ENCODE data around the gene LRRC23. TPM values are rescaled to one million over a fixed set of nuclear protein-coding genes. Genes with fewer than 3 reads are reported as not detected.
"Not testable (repeated sequence)": the region's sequence is repeated elsewhere in the genome, so short reads cannot be mapped to it uniquely, and the experiment has no call there.

The LRRC23 gene
- total RNA-seq, 1 experiment from 2014 or later, result 5.1 TPM

- no TSS peak for BruUV-seq (replicated peaks)
- ChIA-PET POLR2A (ENCODE audit: unreplicated experiment) (interaction anchor here (0.9 kb wide), 1 partner anchor 14 kb away, joined by 3 read pairs; no protein-coding TSS in a partner anchor), CTCF (no interaction called here)
- peak overlapping the region; percentile 99 for H2AFZ ChIP-seq (ENCODE audit: low read length)
- no peaks in the 10 kb centered on the region for H3K79me2 ChIP-seq (ENCODE audit: low read length)
- H3K4me2 ChIP-seq (ENCODE audit: low read length), result peak overlapping the region; percentile 99
- TF ChIP-seq EZH2phosphoT487 (IDR thresholded peaks at IDR 0.05; ENCODE audit: borderline replicate concordance, low read length) (no peak), EZH2 (IDR thresholded peaks at IDR 0.05; ENCODE audit: low read length, unreplicated experiment) (no peak)
- TF ChIP-seq, protein P1, sequence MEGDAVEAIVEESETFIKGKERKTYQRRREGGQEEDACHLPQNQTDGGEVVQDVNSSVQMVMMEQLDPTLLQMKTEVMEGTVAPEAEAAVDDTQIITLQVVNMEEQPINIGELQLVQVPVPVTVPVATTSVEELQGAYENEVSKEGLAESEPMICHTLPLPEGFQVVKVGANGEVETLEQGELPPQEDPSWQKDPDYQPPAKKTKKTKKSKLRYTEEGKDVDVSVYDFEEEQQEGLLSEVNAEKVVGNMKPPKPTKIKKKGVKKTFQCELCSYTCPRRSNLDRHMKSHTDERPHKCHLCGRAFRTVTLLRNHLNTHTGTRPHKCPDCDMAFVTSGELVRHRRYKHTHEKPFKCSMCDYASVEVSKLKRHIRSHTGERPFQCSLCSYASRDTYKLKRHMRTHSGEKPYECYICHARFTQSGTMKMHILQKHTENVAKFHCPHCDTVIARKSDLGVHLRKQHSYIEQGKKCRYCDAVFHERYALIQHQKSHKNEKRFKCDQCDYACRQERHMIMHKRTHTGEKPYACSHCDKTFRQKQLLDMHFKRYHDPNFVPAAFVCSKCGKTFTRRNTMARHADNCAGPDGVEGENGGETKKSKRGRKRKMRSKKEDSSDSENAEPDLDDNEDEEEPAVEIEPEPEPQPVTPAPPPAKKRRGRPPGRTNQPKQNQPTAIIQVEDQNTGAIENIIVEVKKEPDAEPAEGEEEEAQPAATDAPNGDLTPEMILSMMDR (conservative IDR thresholded peaks at IDR 0.05; ENCODE audit: low read depth, low read length), result no peak
- no peak for ATAC-seq
- intact Hi-C loops (cut with micrococcal nuclease), result no loop called here
- no peaks in the 10 kb centered on the region for H4K20me1 ChIP-seq (ENCODE audit: low read length)
- no peaks in the 10 kb centered on the region for H3K9me2 ChIP-seq (replicated peaks; ENCODE audit: low read length)
- H3K4me1 ChIP-seq (ENCODE audit: insufficient read depth, low read length), result peaks cover 16% of the 10 kb centered on the region
- no peaks in the 10 kb centered on the region for H3K27me3 ChIP-seq (ENCODE audit: low read length)
- no peak overlapping the region for H3K27ac ChIP-seq (ENCODE audit: low read length)
- DNase-seq, result no peak
- H3K4me3 ChIP-seq (ENCODE audit: low read length), result peak overlapping the region; percentile 85
- no peaks in the 10 kb centered on the region for H3K36me3 ChIP-seq (ENCODE audit: low read depth, low read length)
- H3F3A ChIP-seq (ENCODE audit: low read length, unreplicated experiment), result no peaks in the 10 kb centered on the region
- no peaks in the 10 kb centered on the region for H3K9me3 ChIP-seq (ENCODE audit: low read length)
- 0 out of 2 replicates have a peak overlapping the region, but pooled peaks have one; percentile 72 for H3K9ac ChIP-seq (ENCODE audit: low read length)
These were observed 905 bp downstream of the LRRC23 start for GRCh38 chr12:6905414-6906040.

DNA sequence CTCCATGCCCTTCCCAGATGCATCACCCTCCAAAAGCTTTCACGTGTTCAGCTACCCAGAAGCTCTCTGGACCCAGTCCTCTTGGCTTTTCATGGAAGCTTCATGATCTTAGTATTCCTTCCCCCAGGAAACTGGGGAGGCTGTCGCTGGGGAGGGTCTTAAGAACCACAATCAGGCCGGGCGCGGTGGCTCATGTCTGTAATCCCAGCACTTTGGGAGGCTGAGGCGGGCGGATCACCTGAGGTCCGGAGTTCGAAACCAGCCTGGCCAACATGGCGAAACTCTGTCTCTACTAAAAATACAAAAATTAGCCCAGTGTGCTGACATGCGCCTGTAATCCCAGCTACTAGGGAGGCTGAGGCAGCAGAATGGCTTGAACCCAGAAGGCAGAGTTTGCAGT is 3.5 kb downstream of the LRRC23 start:
- CTCF ChIA-PET; H3F3A ChIP-seq (ENCODE audit: low read length, unreplicated experiment); H4K20me1 ChIP-seq (ENCODE audit: low read length); H3K36me3 ChIP-seq (ENCODE audit: low read depth, low read length); H3K27me3 ChIP-seq (ENCODE audit: low read length); H3K27ac ChIP-seq (ENCODE audit: low read length); H2AFZ ChIP-seq (ENCODE audit: low read length); POLR2A ChIA-PET (ENCODE audit: unreplicated experiment); H3K4me3 ChIP-seq (ENCODE audit: low read length); H3K4me2 ChIP-seq (ENCODE audit: low read length); H3K9me2 ChIP-seq (replicated peaks; ENCODE audit: low read length); H3K9ac ChIP-seq (ENCODE audit: low read length); DNase-seq; H3K9me3 ChIP-seq (ENCODE audit: low read length); H3K79me2 ChIP-seq (ENCODE audit: low read length); ATAC-seq; BruUV-seq (replicated peaks); intact Hi-C loops (cut with micrococcal nuclease): not testable (repeated sequence)
- peaks cover 14% of the 10 kb centered on the region for H3K4me1 ChIP-seq (ENCODE audit: insufficient read depth, low read length)

DNA sequence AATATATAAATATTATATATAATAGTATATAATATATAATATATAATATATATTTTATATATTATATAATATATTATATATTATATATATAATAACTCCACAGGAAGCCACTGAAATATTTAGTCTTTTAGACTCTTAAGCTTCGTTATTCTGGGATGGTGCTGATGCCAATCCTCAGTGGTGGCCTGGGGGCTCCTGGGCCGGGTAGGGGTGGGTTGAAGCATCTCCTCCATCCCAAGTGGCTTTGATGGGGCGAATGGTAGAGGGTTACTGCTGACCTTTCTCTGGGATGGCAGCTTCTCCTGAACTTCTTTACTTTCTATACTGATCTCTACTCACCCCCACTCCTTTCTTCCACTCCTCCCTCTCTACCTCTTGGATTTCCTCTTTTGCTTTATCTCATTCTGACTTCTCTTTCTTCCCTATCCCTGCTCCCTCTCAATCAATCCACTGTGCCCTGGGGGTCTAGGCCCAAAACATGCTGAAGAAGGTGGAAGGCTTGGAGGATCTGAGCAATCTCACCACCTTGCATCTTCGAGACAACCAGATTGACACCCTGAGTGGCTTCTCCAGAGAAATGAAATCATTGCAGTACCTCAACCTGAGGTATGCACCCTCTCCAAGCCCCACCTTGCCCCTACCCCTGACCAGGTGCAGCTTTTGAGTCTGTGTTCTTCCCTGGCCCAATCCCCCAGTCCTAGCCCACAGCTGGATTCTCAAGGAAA is 5.0 kb downstream of the LRRC23 start:
- DNase-seq (no peak), ATAC-seq (no peak)
- no peak overlapping the region for H3K4me3 ChIP-seq (ENCODE audit: low read length)
- no TSS peak for BruUV-seq (replicated peaks)
- no peaks in the 10 kb centered on the region for H4K20me1 ChIP-seq (ENCODE audit: low read length)
- no peaks in the 10 kb centered on the region for H3K9me3 ChIP-seq (ENCODE audit: low read length)
- peaks cover under 1% of the 10 kb centered on the region; the same call in 1 of the 2 replicates for H3K79me2 ChIP-seq (ENCODE audit: low read length)
- H3K9ac ChIP-seq (ENCODE audit: low read length), result no peak overlapping the region
- H3K27ac ChIP-seq (ENCODE audit: low read length), result no peak overlapping the region
- H2AFZ ChIP-seq (ENCODE audit: low read length), result no peak overlapping the region
- TF ChIP-seq EZH2 (IDR thresholded peaks at IDR 0.05; ENCODE audit: low read length, unreplicated experiment) (no peak), EZH2phosphoT487 (IDR thresholded peaks at IDR 0.05; ENCODE audit: borderline replicate concordance, low read length) (no peak)
- TF ChIP-seq, protein P1 (conservative IDR thresholded peaks at IDR 0.05; ENCODE audit: low read depth, low read length), result no peak
- no peaks in the 10 kb centered on the region for H3F3A ChIP-seq (ENCODE audit: low read length, unreplicated experiment)
- POLR2A ChIA-PET (ENCODE audit: unreplicated experiment), result no interaction called here
- CTCF ChIA-PET, result no interaction called here
- H3K36me3 ChIP-seq (ENCODE audit: low read depth, low read length), result no peaks in the 10 kb centered on the region
- no peaks in the 10 kb centered on the region; the same call in 1 of the 2 replicates for H3K4me1 ChIP-seq (ENCODE audit: insufficient read depth, low read length)
- no peak overlapping the region for H3K4me2 ChIP-seq (ENCODE audit: low read length)
- intact Hi-C loops (cut with micrococcal nuclease), result no loop called here
- no peaks in the 10 kb centered on the region for H3K9me2 ChIP-seq (replicated peaks; ENCODE audit: low read length)
- no peaks in the 10 kb centered on the region for H3K27me3 ChIP-seq (ENCODE audit: low read length)

All from PC-3 (cell line).